Measurements from ENCODE around the gene CATSPERE.

- TF ChIP-seq RFX5 (IDR thresholded peaks at IDR 0.05; ENCODE audit: borderline replicate concordance, low read depth, low read length), result no peak
- no peak for TF ChIP-seq EZH2 (IDR thresholded peaks at IDR 0.05; ENCODE audit: low read depth, low read length, severe bottlenecking)
- no peak for TF ChIP-seq POLR2A (IDR thresholded peaks at IDR 0.05; ENCODE audit: control extremely low read depth in 1 of 2, low read depth in 2 of 2, low read length in 2 of 2)
- no peak for TF ChIP-seq SUZ12 (IDR thresholded peaks at IDR 0.05; ENCODE audit: low read length)
- TF ChIP-seq YY1 (IDR thresholded peaks at IDR 0.05; ENCODE audit: low read depth, low read length), result no peak
- TF ChIP-seq, protein P1, sequence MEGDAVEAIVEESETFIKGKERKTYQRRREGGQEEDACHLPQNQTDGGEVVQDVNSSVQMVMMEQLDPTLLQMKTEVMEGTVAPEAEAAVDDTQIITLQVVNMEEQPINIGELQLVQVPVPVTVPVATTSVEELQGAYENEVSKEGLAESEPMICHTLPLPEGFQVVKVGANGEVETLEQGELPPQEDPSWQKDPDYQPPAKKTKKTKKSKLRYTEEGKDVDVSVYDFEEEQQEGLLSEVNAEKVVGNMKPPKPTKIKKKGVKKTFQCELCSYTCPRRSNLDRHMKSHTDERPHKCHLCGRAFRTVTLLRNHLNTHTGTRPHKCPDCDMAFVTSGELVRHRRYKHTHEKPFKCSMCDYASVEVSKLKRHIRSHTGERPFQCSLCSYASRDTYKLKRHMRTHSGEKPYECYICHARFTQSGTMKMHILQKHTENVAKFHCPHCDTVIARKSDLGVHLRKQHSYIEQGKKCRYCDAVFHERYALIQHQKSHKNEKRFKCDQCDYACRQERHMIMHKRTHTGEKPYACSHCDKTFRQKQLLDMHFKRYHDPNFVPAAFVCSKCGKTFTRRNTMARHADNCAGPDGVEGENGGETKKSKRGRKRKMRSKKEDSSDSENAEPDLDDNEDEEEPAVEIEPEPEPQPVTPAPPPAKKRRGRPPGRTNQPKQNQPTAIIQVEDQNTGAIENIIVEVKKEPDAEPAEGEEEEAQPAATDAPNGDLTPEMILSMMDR (IDR thresholded peaks at IDR 0.05; ENCODE audit: control extremely low read depth in 1 of 3, insufficient read depth in 1 of 3, low read depth in 1 of 3, low read length in 3 of 3), result no peak
- TF ChIP-seq NRF1 (IDR thresholded peaks at IDR 0.05; ENCODE audit: low read depth, low read length), result no peak
- no peak for TF ChIP-seq TAF1 (IDR thresholded peaks at IDR 0.05; ENCODE audit: low read depth, low read length)
- no peak for TF ChIP-seq KDM4A (IDR thresholded peaks at IDR 0.05; ENCODE audit: low read depth, low read length, severe bottlenecking)
- TF ChIP-seq, protein P2, sequence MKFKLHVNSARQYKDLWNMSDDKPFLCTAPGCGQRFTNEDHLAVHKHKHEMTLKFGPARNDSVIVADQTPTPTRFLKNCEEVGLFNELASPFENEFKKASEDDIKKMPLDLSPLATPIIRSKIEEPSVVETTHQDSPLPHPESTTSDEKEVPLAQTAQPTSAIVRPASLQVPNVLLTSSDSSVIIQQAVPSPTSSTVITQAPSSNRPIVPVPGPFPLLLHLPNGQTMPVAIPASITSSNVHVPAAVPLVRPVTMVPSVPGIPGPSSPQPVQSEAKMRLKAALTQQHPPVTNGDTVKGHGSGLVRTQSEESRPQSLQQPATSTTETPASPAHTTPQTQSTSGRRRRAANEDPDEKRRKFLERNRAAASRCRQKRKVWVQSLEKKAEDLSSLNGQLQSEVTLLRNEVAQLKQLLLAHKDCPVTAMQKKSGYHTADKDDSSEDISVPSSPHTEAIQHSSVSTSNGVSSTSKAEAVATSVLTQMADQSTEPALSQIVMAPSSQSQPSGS (IDR thresholded peaks at IDR 0.05; ENCODE audit: low read length), result no peak
- no peak for TF ChIP-seq TEAD4 (IDR thresholded peaks at IDR 0.05; ENCODE audit: low read depth, low read length)
These were observed 153.8 kb downstream of the CATSPERE start for GRCh38 chr1:244614879-244615278.
